ENCODE measurements around the gene CAPG.
"Not testable (repeated sequence)": the region's sequence is repeated elsewhere in the genome, so short reads cannot be mapped to it uniquely, and the experiment has no call there.

Gene CAPG

DNA sequence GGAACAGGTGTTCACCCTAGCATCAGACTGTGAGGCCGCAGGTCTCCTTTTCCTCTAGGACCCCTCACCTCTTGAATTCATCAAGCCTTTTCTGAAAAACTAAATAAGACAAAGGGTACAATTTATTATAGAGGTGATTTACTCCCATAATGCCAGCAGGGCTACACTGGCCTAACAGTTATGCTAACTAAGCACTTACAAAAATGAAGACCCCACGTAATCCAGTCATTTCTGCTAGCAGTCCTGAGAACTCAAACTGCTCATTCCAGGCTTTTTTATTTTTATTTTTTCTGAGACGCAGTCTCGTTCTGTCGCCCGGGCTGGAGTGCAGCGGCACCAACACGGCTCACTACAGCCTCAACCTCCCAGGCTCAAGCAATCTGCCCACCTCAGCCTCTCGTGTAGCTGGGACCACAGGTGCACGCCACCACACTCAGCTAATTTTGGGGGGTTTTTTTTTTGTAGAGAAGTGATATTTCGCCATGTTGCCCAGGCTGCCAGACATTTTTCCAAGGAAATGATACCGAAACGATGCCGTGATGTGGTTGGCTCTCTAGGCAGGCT lies 14.2 kb downstream of the CAPG start:
- DNase-seq = no peak

GRCh38 chr2:85394976-85395375 lies 15.2 kb downstream of the CAPG start:
- peak; percentile 10 for DNase-seq

GRCh38 chr2:85394261-85394681 lies 15.9 kb downstream of the CAPG start:
- peak; percentile 47 for DNase-seq

- DNase-seq = peak; percentile 53
These were observed 16.3 kb downstream of the CAPG start for GRCh38 chr2:85393836-85394235.

DNA sequence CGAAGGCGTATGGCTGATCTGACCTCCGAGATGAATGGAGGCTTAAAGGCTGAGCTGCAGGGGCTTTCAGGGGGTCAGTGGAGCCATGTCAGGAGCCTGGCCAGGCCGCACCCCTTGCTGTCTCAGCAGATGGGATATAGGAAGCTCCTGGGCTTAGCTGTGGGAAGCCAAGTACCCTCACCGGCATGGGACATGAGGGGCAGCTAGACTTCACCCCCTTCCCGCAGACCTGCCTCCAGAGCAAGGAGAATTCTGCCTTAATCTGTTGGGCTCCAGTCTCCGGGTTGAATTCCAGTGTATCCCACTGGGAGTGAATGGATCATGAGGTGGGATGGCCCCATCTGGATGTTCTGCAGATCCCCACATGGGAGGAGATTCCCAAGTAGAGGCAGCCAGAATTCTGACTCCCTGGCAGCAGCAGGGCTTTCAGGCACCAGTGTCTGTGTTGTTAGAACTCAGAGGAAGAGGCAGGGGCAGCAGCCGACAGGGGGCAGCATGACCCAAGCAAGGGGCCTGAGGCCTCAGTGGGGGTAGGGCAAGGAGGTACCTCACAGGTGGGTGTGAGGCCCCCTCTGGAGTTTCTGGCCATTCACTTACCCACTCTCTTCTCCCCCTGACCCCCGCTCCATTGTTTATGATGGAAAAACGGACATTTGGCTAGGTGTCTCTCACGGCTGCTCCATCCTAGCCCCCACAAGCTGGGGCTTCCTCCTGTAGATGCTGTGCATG lies 19.1 kb downstream of the CAPG start:
- peak; percentile 87 for DNase-seq

DNA sequence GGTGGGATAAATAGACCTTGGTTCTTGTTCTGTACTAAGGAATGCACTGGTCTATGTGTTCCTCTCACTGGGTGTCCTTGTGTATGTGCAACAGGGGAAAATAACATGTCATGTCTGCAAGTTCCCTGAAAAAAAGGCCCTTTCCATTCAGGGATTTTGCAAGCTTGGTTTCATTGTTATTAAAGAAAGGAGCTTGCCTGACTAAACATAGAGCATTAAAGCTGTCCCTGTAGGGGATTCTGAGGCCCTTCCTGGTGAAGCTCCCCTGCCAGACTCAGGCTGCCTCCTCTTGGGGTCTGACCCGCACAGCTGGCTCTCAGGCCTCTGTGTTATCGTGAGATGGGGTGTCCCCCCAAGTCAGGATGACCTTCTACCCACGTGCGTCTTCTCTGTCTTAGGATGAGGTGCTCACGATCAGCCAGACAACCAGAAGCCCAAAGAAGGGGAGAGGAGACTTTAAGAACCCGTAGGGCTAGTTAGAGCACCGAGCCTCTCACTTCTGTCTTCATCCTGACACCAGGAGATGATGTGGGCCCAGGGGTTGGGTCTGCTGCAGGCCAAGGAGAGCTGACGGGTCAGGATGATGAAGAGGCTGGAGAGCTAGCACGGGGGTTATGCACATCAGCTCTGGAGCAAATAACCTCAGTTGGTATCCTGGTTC lies 21.2 kb downstream of the CAPG start:
- peak; percentile 16 for DNase-seq

DNA sequence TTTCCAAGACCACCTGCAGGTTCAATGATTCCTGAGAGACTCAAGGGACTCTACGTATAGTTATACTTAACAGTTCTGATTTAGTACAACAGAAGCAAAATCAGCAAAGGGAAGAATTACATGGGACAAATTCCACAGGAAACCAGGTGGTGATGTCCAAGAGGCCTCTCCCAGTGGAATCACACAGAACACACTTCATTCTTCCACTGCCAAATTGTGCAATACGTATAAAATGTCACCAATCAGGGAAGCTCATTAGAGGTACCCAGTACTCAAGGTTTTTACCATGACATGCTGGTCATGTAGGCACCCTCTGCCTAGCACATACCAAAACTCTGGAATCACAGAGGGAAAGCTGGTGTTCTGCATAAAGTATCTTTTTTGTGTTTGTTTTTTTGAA lies 22.4 kb downstream of the CAPG start:
- DNase-seq = no peak

DNA sequence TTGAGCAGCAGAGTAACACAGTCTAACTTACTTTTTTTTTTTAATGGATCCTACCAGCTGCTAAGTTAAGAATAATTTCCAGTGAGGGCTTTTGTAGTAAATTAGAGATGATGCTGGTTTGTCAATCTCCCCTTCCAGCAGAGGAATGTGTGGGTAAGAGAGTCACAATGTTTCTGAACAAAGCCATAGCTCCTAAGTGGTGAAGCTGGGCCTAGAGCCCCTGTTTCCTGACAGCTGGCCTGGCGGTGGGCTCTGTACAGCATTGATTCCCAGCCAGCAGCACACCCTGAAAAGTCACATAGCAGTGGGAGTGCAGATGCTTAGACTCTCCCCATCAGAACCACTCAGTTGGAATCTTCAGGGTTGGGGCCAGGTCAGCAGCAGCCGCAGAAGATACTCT lies 24.4 kb downstream of the CAPG start:
- peak; percentile 21 for DNase-seq

DNA sequence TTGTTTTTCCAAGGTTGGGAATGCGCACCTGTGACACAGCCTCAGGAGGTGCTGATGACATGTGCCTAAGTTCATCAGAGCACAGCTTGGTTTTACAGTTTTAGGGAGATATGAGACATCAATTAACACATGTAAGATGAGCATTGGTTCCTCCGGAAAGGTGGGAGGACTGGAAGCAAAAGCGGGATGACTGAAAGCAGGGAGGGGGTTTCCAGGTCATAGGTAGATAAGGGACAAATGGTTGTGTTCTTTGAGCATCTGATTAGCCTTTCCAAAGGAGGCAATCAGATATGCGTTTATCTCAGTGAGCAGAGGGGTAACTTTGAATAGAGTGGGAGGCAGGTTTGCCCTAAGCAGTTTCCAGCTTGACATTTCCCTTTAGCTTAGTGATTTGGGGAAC lies 26.3 kb downstream of the CAPG start:
- no peak for DNase-seq

GRCh38 chr2:85383151-85383550 lies 27.0 kb downstream of the CAPG start:
- not testable (repeated sequence) for DNase-seq

GRCh38 chr2:85380048-85380447 lies 30.1 kb downstream of the CAPG start:
- no peak for DNase-seq

- no peak for DNase-seq
These were observed 31.9 kb downstream of the CAPG start for GRCh38 chr2:85378257-85378656.

DNA sequence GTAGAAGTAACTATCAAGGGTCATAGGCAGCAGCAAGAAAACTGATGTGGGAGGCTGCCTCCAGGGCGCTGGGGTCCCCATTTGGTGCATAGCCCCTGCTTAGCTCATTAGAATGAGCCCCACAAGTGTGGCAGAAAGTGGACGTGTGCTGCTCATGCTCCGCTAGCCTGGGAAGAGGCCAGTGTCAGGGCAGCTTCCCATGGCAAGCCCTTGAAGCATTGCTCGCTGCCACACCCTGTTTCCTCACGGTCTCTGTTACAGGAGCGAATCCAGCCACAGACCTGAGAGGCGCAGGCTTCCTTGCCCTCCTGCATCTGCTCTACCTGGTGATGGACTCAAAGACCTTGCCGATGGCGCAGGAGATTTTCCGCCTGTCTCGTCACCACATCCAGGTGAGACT lies 33.1 kb downstream of the CAPG start:
- no peak for DNase-seq

DNA sequence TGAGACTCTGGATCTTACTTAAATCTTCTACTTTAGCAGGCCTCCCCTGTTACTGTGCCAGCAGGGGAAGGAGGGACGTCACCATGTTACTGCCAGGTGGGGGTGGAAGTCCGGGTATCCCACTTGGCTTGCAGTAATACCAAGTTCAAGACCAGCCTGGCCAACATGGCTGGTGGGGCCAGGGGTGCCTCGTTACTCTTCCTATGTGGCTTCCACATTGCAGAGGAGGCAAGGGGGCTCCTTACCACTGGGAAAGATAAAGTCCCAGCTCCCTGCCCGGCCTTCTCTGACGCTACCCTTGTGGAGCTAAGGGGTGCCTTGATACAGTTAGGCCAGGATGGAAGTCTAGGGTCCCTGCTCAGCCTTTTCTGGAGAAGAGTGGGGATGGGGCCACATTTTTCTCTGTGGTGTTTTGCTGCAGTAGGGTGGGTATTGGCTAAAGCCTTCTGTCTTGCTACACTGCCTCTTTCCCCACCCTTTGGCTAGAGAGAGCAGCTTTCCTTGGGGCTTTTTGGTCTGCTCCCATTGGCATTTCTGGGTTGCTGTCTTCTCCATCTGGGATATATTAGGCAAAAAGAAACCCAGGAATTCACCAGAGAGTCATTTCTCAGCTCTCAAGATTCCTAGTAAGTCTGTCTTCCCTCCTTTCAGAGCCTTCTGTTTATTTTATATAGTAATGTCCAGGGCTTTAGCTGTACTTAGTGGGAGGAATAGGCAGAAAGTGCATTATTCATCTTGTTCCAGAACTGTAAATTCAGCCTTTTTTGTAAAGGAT lies 33.7 kb downstream of the CAPG start:
- no peak for DNase-seq

GRCh38 chr2:85371045-85371444 lies 39.1 kb downstream of the CAPG start:
- DNase-seq = no peak

DNA sequence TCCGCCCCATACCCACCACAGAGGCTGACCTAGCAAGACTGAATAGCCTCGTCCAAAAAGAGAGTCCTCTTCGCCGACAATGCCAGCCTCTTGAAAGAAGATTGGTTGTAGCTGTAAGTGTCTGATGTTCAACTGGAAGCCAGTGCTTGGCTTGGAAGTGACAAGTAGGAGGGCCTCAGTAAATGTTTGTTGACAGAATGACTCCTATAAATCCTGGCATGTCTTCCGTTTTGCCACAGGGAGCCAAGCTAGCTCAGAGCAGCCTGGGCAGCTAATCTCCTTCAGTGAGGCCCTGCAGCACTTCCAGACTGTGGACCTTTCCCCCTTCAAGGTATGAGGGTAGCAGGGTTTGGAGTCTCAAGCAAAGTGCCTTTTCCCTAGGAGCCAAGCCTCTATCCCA lies 40.7 kb downstream of the CAPG start:
- DNase-seq = no peak

DNA sequence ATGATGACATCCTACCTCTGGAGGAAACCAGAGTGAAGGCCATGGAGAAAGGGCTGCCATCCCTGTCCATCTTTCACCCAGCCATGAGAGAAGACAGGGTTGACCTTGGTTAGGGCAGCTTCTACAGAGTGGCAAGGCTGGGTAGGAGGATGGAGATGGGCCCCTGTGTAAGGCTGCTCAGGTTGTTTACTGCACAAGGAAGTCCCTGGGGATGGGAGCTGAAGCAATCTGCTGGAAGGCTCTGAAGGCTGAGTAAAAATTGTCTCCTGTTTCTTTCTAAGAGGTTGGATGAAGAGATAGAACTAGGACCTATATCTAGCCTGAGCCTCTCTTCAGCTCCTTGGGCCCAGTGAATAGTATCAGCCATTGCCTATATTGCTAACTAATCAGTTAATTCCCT lies 41.2 kb downstream of the CAPG start:
- DNase-seq = no peak

GRCh38 chr2:85367180-85367579 lies 43.0 kb downstream of the CAPG start:
- DNase-seq = no peak

GRCh38 chr2:85362653-85363387 lies 47.3 kb downstream of the CAPG start:
- DNase-seq = not testable (repeated sequence)

DNA sequence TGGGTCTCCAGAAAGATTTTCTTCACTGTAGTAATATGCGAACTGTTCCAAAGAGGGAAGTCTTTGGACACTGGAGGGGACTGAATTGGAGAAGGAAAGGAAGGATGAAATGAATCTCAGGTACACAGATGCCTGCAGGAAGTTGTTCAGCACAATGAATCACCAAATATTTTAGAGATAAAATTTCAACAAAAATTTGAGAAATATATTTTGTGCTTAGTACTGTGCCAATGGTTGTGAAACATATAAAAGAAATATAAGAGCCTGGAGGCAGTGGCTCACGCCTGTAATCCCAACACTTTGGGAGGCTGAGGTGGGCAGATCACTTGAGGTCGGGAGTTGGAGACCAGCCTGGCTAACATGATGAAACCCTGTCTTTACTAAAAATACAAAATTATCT lies 52.4 kb downstream of the CAPG start:
- no peak for DNase-seq

GRCh38 chr2:85356186-85356585 lies 54.0 kb downstream of the CAPG start:
- no peak for DNase-seq

GRCh38 chr2:85355521-85355920 lies 54.6 kb downstream of the CAPG start:
- no peak for DNase-seq

DNA sequence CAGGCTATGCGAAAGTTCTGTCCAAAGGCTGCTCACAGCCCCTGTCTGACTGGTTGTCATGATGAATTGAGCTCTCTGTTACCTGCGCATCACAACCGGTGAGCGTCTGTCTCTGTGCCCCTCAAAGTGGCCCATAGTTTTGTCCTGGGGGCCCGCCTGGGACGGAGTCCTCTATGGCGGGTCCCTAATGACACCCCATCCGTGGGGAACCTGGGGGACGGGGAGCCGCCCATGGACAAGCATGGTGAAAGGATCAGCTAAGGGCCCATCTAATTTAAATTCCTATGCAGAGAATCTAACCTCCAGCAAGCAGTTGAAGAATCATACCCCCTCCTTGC lies 55.1 kb downstream of the CAPG start:
- no peak for DNase-seq

Data from activated effector memory CD4-positive, alpha-beta T cell treated with anti-CD3 and anti-CD28 coated beads, Interleukin-2, amount 50 U/mL, for 16 hours (primary cell).